ENCODE data around the gene CCT7. TPM values are rescaled to one million over a fixed set of nuclear protein-coding genes. Genes with fewer than 3 reads are reported as not detected.
A peak's percentile ranks its signal among the peaks of the same experiment; 100 is the strongest.

The CCT7 gene
- total RNA-seq, 1 experiment from 2014 or later, result 482 TPM

GRCh38 chr2:73297586-73297985, 63.5 kb downstream of the CCT7 start:
- H3K4me3 Mint-ChIP-seq, result no peak overlapping the region
- no peaks in the 10 kb centered on the region for H3K36me3 Mint-ChIP-seq
- H3K27ac Mint-ChIP-seq, result no peak overlapping the region
- CTCF ChIA-PET, result no interaction called here
- DNase-seq (ENCODE audit: low spot score), result peak; percentile 22
- no peak for TF ChIP-seq ZNF317 (CRISPR knock-in tag; IDR thresholded peaks at IDR 0.05; ENCODE audit: borderline replicate concordance, low read depth)
- POLR2A ChIA-PET, result no interaction called here
- H3K27me3 Mint-ChIP-seq (ENCODE audit: low read depth), result peaks cover 87% of the 10 kb centered on the region
- H3K9me3 Mint-ChIP-seq, result no peaks in the 10 kb centered on the region
- no peaks in the 10 kb centered on the region for H3K4me1 Mint-ChIP-seq
- no peak for ATAC-seq

- Mint-ChIP-seq H3K36me3 (no peaks in the 10 kb centered on the region), H3K27me3 (ENCODE audit: low read depth) (peaks cover 67% of the 10 kb centered on the region), H3K9me3 (no peaks in the 10 kb centered on the region), H3K27ac (no peak overlapping the region), H3K4me1 (no peaks in the 10 kb centered on the region), H3K4me3 (no peak overlapping the region)
- CTCF ChIA-PET, result no interaction called here
- ATAC-seq (no peak), DNase-seq (ENCODE audit: low spot score) (no peak)
- POLR2A ChIA-PET, result no interaction called here
- no peak for TF ChIP-seq AFF4 (CRISPR knock-in tag; IDR thresholded peaks at IDR 0.05; ENCODE audit: borderline replicate concordance)
- TF ChIP-seq PRDM15 (CRISPR knock-in tag; IDR thresholded peaks at IDR 0.05), result no peak
- TF ChIP-seq ZNF396 (CRISPR knock-in tag; IDR thresholded peaks at IDR 0.05; ENCODE audit: borderline replicate concordance), result no peak
- TF ChIP-seq, protein P1, sequence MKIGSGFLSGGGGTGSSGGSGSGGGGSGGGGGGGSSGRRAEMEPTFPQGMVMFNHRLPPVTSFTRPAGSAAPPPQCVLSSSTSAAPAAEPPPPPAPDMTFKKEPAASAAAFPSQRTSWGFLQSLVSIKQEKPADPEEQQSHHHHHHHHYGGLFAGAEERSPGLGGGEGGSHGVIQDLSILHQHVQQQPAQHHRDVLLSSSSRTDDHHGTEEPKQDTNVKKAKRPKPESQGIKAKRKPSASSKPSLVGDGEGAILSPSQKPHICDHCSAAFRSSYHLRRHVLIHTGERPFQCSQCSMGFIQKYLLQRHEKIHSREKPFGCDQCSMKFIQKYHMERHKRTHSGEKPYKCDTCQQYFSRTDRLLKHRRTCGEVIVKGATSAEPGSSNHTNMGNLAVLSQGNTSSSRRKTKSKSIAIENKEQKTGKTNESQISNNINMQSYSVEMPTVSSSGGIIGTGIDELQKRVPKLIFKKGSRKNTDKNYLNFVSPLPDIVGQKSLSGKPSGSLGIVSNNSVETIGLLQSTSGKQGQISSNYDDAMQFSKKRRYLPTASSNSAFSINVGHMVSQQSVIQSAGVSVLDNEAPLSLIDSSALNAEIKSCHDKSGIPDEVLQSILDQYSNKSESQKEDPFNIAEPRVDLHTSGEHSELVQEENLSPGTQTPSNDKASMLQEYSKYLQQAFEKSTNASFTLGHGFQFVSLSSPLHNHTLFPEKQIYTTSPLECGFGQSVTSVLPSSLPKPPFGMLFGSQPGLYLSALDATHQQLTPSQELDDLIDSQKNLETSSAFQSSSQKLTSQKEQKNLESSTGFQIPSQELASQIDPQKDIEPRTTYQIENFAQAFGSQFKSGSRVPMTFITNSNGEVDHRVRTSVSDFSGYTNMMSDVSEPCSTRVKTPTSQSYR (CRISPR knock-in tag; IDR thresholded peaks at IDR 0.05), result no peak
- no peak for TF ChIP-seq ZNF423 (CRISPR knock-in tag; IDR thresholded peaks at IDR 0.05)
- TF ChIP-seq, protein P2, sequence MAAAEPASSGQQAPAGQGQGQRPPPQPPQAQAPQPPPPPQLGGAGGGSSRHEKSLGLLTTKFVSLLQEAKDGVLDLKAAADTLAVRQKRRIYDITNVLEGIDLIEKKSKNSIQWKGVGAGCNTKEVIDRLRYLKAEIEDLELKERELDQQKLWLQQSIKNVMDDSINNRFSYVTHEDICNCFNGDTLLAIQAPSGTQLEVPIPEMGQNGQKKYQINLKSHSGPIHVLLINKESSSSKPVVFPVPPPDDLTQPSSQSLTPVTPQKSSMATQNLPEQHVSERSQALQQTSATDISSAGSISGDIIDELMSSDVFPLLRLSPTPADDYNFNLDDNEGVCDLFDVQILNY (CRISPR knock-in tag; IDR thresholded peaks at IDR 0.05), result no peak
- TF ChIP-seq, protein P3, sequence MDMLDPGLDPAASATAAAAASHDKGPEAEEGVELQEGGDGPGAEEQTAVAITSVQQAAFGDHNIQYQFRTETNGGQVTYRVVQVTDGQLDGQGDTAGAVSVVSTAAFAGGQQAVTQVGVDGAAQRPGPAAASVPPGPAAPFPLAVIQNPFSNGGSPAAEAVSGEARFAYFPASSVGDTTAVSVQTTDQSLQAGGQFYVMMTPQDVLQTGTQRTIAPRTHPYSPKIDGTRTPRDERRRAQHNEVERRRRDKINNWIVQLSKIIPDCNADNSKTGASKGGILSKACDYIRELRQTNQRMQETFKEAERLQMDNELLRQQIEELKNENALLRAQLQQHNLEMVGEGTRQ (CRISPR knock-in tag; IDR thresholded peaks at IDR 0.05), result no peak
- no peak for TF ChIP-seq ZMAT4 (CRISPR knock-in tag; IDR thresholded peaks at IDR 0.05)
- TF ChIP-seq ARID4B (CRISPR knock-in tag; IDR thresholded peaks at IDR 0.05; ENCODE audit: borderline replicate concordance), result no peak
- TF ChIP-seq, protein P4, sequence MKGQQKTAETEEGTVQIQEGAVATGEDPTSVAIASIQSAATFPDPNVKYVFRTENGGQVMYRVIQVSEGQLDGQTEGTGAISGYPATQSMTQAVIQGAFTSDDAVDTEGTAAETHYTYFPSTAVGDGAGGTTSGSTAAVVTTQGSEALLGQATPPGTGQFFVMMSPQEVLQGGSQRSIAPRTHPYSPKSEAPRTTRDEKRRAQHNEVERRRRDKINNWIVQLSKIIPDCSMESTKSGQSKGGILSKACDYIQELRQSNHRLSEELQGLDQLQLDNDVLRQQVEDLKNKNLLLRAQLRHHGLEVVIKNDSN (CRISPR knock-in tag; IDR thresholded peaks at IDR 0.05), result no peak
- TF ChIP-seq, protein P5, sequence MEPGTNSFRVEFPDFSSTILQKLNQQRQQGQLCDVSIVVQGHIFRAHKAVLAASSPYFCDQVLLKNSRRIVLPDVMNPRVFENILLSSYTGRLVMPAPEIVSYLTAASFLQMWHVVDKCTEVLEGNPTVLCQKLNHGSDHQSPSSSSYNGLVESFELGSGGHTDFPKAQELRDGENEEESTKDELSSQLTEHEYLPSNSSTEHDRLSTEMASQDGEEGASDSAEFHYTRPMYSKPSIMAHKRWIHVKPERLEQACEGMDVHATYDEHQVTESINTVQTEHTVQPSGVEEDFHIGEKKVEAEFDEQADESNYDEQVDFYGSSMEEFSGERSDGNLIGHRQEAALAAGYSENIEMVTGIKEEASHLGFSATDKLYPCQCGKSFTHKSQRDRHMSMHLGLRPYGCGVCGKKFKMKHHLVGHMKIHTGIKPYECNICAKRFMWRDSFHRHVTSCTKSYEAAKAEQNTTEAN (CRISPR knock-in tag; IDR thresholded peaks at IDR 0.05), result no peak
Measured at GRCh38 chr2:73300926-73301325, 66.8 kb downstream of the CCT7 start.

All from WTC11 (cell line).